NCI-H2196 treated with DMSO at 0.1 percent for 48 hours (cell line): Measurements from ENCODE around the gene MINDY4.

Source experiments
- DNase-seq: peaks from one replicate; lab custom pipeline; 2025; ENCODE audit not compliant: unreplicated experiment; lab: John Stamatoyannopoulos, UW

MINDY4 gene

GRCh38 chr7:30741289-30741688 is 29.9 kb upstream of the MINDY4 start:
- DNase-seq = no peak

DNA sequence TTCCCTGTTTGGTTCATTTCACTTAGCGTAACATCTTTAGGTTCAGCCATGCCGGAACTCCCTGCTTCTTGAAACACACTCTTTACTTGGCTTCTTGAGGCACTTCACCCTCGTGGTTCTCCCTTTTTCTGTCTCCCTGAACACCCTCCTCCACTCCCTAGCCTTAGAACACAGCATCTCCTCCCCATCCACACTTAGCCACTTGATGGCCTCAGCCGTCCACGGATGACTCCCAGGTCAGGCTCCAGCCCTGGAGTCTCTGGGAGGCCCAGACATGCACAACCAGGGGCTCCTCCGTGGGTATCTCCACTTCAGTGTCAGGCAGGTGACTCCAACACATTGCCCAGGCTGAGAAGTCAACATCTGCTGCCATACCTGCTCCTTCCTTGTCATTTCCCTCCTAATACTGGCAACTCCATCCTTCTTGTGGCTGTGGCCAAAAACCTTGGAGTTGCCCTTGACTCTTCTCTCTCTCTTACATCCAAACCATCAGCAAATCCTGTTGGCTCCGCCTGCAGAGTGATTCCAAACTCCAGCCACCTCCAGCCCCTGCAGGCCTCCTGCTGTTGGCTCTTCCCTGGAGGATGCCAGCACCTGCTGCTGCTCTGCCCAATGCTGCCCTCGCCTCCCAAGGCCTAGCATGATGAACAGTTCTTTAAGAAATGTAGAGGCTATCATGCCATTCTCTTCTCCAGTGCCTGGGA is 27.7 kb upstream of the MINDY4 start:
- DNase-seq = no peak

GRCh38 chr7:30744075-30744417 is 27.2 kb upstream of the MINDY4 start:
- DNase-seq = no peak

GRCh38 chr7:30745261-30745941 is 25.8 kb upstream of the MINDY4 start:
- no peak for DNase-seq

DNA sequence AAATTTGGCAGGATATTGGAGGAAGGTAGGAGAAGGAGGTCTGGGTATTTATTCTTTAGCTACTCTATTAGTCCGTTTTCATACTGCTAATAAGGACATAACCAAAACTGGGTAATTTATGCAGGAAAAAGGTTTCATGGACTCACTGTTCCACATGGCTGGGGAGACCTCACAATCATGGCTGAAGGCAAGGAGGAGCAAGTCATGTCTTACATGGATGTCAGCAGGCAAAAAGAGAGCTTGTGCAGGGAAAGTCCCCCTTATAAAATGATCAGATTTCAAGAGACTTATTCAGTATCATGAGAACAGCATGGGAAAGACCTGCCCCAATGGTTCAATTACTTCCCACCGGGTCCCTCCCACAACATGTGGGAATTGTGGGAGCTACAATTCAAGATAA is 21.2 kb upstream of the MINDY4 start:
- no peak for DNase-seq

- no peak for DNase-seq
Measured at GRCh38 chr7:30750683-30751650, 20.2 kb upstream of the MINDY4 start.

DNA sequence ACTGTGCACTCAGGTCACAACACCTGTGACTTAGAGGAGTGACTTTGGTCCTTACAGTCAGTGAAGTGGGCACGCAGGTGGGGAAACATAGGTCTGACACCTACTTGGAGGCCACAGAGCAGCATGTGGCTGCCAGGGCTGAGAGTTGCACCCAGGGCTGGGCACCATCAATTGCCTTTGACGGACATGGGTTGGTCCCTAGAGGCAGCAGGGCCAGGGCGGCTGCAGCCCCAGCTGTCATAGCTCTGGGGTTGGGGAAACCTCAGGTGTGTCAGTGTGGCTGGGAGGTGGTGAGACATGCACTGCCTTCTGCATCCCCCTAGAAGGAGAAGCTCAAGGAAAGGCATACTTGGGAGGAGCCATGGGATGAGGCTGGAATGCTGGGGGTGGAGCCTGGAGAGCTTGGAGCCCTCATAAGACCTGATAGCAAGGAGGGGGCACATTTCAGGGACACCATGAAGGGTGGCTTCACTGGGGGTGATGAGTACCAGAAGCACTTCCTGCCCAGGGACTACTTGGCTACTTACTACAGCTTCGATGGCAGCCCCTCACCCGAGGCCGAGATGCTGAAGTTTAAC is 19.4 kb upstream of the MINDY4 start, which contains the start of gene INMT:
TSS of gene INMT (plus strand) at position 440 of the 578 bp plus-strand sequence. CDS start at position 456, 16 bp downstream.
- DNase-seq = no peak

DNA sequence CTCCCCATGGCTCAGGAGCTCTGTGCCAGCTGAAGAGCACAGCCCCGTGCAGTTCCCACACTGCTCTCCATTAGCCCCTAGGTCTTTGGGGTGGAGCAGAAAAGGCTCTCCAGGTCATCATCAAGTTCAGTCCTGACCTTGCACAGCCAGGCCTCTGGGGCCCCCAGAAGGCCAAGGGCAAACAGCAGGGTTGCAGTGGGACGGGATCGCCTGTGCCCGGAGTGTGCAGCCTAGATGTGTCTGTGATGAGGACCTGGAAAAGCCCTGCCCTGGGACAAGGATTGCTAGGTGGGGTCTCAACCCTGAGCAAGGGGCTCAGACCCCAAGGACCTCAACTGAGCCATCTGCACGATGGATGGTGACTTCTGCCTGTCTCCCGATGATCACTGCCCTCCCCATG is 18.7 kb upstream of the MINDY4 start:
- DNase-seq = no peak

GRCh38 chr7:30752979-30753378 is 18.2 kb upstream of the MINDY4 start:
- DNase-seq = no peak

DNA sequence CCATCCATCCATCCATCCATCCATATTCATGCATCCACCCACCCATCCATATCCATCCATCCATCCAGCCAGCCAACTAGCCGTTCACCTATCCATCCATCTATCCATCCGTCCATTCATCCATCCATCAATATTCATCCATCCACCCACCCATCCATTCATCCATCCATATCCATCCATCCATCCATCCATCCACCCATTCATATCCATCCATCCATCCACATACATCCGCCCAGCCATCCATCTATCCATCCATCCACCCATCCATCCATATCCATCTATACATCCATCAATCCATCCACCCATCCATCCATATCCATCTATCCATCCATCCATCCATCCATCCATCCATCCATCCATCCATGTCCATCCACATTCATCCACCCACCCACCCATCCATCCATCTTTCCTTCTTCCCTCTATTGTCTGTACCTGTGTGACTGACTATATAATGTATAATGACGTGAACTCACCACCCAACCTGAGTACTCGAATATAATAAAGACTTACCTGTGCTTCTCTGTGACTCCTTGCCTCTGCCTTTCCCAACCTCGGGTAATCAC is 16.8 kb upstream of the MINDY4 start:
- no peak for DNase-seq

DNA sequence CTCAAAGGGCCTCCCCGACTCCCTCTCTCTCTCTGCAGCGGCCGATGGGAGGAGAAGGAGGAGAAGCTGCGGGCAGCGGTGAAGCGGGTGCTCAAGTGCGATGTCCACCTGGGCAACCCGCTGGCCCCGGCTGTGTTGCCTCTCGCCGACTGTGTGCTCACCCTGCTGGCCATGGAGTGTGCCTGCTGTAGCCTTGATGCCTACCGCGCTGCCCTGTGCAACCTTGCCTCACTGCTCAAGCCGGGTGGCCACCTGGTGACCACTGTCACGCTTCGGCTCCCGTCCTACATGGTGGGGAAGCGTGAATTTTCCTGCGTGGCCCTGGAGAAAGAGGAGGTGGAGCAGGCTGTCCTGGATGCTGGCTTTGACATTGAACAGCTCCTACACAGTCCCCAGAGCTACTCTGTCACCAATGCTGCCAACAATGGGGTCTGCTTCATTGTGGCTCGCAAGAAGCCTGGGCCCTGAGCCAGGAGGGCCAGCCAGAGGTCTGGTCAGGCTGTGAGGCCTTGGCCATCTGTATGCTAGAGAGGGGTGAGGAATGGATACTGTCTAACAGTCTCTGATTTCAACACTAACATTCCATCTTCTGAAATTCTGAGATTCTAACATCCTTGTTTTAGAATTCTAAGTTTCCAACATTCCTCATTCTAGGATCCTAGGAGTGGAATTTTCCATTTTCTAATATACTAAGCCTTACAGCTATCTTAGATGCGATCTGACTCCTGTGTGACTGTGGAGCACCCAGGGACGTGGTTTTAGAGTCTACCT is 15.6 kb upstream of the MINDY4 start:
- no peak for DNase-seq

DNA sequence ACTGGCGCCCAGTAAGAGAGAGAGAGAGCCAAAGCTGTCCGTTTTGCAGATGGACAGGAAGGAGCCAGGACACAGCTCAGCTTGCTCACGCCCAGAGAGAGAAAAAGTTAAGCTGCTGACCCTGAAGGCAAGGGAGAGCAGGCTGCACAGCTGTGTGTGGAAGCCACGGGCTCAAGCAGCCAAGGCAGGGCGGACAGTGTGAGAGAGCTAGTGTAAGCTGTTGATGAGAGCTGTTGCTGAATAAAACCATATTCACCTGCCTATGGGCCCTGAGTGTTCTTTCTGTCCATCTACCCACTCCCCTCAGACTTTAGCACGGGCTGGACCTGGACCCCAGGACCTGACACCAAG is 13.9 kb upstream of the MINDY4 start:
- DNase-seq = no peak

DNA sequence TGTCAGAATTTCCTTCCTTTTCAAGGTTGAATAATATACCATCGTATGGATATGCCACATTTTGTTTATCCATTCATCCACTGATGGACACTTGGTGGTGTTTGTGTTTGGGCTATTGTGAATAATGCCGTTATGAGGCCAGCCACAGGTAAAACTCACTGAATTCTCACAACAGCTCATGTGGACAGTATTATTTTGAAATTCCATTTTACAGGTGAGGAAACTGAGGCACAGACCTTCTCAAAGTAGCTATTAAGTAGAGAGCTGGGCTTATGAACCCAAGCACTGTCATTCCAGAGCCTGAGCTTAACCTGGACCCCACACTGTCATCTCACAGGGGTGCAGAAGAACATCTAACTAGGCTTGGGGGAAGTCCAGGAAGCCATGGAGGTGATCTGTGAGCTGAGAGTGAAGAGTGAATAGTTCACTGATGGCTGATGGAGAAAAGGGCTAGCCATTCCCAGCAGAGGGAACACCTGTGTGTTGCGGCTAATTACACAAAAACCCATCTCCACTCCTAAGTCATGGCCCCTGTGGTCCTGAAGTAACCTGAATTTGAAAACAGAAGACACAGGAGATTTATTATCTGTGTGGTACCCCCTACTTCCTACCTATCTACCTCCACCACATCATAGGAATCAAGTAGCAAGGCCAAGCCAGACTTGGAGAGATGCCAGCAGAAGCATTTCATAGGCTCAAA is 10.6 kb upstream of the MINDY4 start:
- no peak for DNase-seq

DNA sequence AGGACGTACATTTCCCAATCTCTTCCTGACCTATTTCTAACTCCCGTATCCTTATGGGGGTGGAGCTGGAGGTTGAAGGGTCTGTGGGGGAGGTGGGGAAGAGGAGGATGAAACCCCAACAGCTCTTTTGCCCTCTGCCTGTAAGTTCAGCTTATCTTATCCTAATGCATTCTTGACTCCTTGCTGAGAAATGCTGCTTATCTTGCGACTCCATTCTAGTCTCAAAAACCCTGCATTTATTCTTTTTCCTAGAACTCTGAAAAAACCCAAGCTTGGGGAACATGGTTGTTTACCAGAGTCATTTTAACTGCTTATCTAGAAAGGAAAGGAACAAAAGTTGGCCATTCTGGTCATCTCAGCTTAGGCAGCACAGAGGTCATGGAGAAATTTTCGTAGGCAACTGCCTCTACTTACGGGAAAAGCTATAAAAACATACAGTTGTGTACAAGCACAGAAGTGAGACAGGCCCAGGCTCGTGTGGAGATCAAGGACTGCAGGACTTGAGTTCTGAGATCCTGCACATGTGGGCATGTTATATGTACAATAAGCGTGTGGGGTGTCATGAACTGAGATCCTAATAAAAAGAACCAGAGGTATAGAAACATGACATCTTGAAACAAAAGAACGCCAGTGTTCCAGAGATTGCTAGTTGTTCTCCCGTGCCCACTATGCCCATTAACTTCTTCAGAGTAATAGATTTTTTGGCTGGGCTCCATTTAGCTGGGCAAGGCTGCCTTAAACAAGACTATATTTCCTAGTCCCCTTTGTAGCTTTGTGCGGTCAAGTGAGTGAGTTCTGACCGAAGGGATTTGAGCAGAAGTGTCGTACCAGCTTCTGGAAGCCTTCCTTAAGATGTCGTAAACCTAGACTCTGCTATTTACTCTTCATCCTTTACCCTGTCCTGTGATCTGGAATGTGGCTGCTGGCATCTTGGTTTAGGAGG is 9.7 kb upstream of the MINDY4 start:
- no peak for DNase-seq

- DNase-seq = no peak
Measured at GRCh38 chr7:30764030-30764975, 6.9 kb upstream of the MINDY4 start.

- DNase-seq = no peak
Measured at GRCh38 chr7:30765408-30765807, 5.8 kb upstream of the MINDY4 start.

GRCh38 chr7:30770845-30771173 is 408 bp upstream of the MINDY4 start:
- no peak for DNase-seq
